Transverse colon (tissue), 4 donors: Measurements from ENCODE around the gene SQSTM1.

Experiments used
- CTCF ChIP-seq, 5 experiments: fragments of 200-600 bp in 3 of 5; fragments of 450-650 bp in 2 of 5; sonication (generic) in 3 of 5; IDR thresholded peaks; 1 replicate in 2 of 5; 2 replicates in 3 of 5; pipeline ENCODE4 v1.5.1; 2016 to 2017; ENCODE audit warnings: antibody characterized with exemption in 5 of 5, inconsistent platforms in 3 of 5, mild to moderate bottlenecking in 2 of 5, moderate library complexity in 1 of 5
- POLR2AphosphoS5 ChIP-seq, 3 donors: sonication (generic); formaldehyde crosslinking; IDR thresholded peaks; one replicate each; pipeline ENCODE4 v1.6.1; 2016; ENCODE audit warnings: antibody characterized with exemption in 3 of 3

- TF ChIP-seq CTCF (IDR thresholded peaks at IDR 0.05) (no peak), POLR2AphosphoS5 (IDR thresholded peaks at IDR 0.05) (no peak)
These were observed 42.9 kb downstream of the SQSTM1 start for GRCh38 chr5:179863449-179864085.
